ENCODE data around the gene BABAM2. TPM values are rescaled to one million over a fixed set of nuclear protein-coding genes. Genes with fewer than 3 reads are reported as not detected.

BABAM2 gene
- total RNA-seq, 2 experiments from 2014 or later = 66.8 to 68.4 TPM

DNA sequence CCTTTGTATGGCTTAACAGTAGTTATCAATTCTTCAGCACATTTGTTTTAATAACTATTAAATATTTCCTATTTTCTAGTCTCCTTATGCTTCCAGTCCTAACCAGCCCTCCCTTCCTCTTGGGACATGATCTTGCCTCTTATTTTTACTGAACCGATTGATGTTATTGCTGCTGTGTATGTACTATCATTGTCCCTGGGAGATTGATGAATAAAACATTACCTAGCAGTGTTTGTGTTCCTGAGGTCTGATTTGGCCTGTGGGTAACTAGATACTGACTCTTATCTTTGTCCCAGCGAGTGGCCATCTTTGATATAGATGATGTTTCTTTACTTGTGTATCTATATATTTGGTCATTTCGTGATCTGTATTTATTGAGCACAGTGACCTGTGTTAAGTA lies 192.9 kb downstream of the BABAM2 start:
- TF ChIP-seq, protein P1, sequence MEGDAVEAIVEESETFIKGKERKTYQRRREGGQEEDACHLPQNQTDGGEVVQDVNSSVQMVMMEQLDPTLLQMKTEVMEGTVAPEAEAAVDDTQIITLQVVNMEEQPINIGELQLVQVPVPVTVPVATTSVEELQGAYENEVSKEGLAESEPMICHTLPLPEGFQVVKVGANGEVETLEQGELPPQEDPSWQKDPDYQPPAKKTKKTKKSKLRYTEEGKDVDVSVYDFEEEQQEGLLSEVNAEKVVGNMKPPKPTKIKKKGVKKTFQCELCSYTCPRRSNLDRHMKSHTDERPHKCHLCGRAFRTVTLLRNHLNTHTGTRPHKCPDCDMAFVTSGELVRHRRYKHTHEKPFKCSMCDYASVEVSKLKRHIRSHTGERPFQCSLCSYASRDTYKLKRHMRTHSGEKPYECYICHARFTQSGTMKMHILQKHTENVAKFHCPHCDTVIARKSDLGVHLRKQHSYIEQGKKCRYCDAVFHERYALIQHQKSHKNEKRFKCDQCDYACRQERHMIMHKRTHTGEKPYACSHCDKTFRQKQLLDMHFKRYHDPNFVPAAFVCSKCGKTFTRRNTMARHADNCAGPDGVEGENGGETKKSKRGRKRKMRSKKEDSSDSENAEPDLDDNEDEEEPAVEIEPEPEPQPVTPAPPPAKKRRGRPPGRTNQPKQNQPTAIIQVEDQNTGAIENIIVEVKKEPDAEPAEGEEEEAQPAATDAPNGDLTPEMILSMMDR (IDR thresholded peaks at IDR 0.05) = no peak
- H3K4me1 Mint-ChIP-seq (ENCODE audit: low read depth) = peaks cover 18% of the 10 kb centered on the region
- CTCF ChIA-PET = no interaction called here
- no peaks in the 10 kb centered on the region for H3K36me3 Mint-ChIP-seq (ENCODE audit: low read depth)
- H3K9me3 Mint-ChIP-seq = no peaks in the 10 kb centered on the region
- DNase-seq (no peak), ATAC-seq (no peak)
- no peak overlapping the region for H3K4me3 Mint-ChIP-seq
- no peaks in the 10 kb centered on the region for H3K27me3 Mint-ChIP-seq
- intact Hi-C loops (cut with micrococcal nuclease) = no loop called here
- POLR2A ChIA-PET = interaction anchor here (0.6 kb wide), 1 partner anchor 49 kb away, joined by 3 read pairs; no protein-coding TSS in a partner anchor
- H3K27ac Mint-ChIP-seq = no peak overlapping the region

DNA sequence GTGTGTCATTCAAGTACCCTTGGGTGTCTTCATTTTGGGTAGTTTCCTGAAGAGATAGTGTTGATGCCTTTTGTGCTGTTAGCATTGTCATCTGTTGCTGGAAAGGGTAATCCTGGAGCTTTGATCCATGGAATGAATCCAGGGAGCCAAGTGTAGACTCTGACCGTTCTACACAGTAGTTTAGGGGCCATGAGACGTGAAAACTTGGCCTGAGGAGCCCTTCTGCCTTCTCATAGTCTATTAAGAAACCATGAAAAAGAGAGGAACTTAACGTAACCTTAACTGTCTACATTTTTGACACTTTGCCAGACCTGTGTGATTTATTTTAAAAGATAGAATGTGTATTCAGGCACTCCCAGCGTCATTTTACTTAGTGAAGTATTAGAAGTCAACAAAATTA lies 194.0 kb downstream of the BABAM2 start:
- ATAC-seq = no peak
- H3K4me1 Mint-ChIP-seq (ENCODE audit: low read depth) = peaks cover 18% of the 10 kb centered on the region
- H3K9me3 Mint-ChIP-seq = no peaks in the 10 kb centered on the region
- TF ChIP-seq, protein P1 (IDR thresholded peaks at IDR 0.05) = no peak
- H3K27me3 Mint-ChIP-seq = no peaks in the 10 kb centered on the region
- CTCF ChIA-PET = no interaction called here
- H3K4me3 Mint-ChIP-seq = no peak overlapping the region
- no peak overlapping the region for H3K27ac Mint-ChIP-seq
- no peak for DNase-seq
- H3K36me3 Mint-ChIP-seq (ENCODE audit: low read depth) = no peaks in the 10 kb centered on the region
- POLR2A ChIA-PET = no interaction called here
- intact Hi-C loops (cut with micrococcal nuclease) = no loop called here

DNA sequence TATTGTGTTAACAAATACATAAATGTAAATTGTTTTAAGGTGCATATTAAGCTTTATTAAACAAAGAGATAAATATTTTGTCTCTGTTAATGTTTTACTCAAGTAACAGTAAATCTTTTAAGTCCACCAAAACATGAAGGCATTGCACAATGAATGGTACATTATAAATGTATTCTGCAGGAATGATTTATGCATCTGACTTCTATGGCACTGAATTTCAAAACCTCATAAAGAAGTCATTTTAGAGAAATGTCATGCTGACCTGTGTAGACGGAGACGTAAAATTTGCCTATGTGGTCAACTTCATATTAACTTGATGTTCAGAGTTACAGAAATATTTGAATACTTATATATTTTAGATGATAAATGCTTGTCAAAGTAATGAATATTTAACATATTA lies 194.7 kb downstream of the BABAM2 start:
- DNase-seq (no peak), ATAC-seq (no peak)
- ChIA-PET POLR2A (no interaction called here), CTCF (no interaction called here)
- H3K9me3 Mint-ChIP-seq = no peaks in the 10 kb centered on the region
- intact Hi-C loops (cut with micrococcal nuclease) = no loop called here
- no peaks in the 10 kb centered on the region for H3K27me3 Mint-ChIP-seq
- H3K4me3 Mint-ChIP-seq = no peak overlapping the region
- H3K27ac Mint-ChIP-seq = no peak overlapping the region
- peaks cover 18% of the 10 kb centered on the region for H3K4me1 Mint-ChIP-seq (ENCODE audit: low read depth)
- no peaks in the 10 kb centered on the region for H3K36me3 Mint-ChIP-seq (ENCODE audit: low read depth)
- TF ChIP-seq, protein P1 (IDR thresholded peaks at IDR 0.05) = no peak

DNA sequence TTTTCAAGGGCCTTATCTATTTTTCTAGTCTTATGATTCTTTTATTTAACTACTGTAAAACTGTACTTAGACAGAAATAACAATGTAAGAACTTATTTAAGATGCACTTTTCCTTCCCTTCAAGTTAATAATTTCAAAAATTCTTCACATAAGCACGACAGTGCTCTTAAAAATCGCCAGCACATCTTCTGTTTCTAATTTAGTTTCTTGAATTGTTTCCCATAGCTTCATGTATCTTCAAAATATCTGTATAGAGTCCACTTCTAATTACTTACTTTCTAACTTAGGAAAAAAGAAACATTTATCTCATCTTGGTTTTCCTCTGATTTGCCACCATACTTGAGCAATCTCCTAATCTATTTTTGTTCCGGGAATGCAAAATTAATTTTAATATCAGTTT lies 196.1 kb downstream of the BABAM2 start:
- ATAC-seq (no peak), DNase-seq (no peak)
- CTCF ChIA-PET = no interaction called here
- no peak overlapping the region for H3K27ac Mint-ChIP-seq
- TF ChIP-seq, protein P1 (IDR thresholded peaks at IDR 0.05) = no peak
- no peak overlapping the region for H3K4me3 Mint-ChIP-seq
- POLR2A ChIA-PET = interaction anchor here (0.6 kb wide), 1 partner anchor 255 kb away, joined by 4 read pairs; no protein-coding TSS in a partner anchor
- H3K9me3 Mint-ChIP-seq = no peaks in the 10 kb centered on the region
- H3K4me1 Mint-ChIP-seq (ENCODE audit: low read depth) = peaks cover 6% of the 10 kb centered on the region
- H3K27me3 Mint-ChIP-seq = no peaks in the 10 kb centered on the region
- no peaks in the 10 kb centered on the region for H3K36me3 Mint-ChIP-seq (ENCODE audit: low read depth)
- intact Hi-C loops (cut with micrococcal nuclease) = no loop called here

DNA sequence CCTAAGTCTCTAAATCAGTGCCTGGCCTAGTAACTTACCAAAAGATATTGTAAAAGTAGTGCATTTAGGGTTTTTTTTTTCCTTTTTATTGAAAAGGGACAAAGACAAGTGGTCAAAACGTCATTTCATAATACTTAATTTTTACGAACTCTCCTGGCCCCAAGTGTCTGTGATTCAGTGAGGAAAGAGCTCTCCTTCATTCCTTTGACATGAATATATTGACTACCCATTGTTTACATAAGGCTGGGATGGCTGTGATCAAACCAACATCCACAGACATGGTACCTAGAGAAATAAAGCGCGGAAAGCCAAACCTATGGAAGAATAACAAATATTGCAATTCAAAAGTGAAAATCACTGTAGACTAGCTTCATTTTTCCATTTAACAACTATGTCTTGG lies 198.4 kb downstream of the BABAM2 start:
- CTCF ChIA-PET = interaction anchor here (1.1 kb wide), 1 partner anchor 9 kb away, joined by 3 read pairs; no protein-coding TSS in a partner anchor
- intact Hi-C loops (cut with micrococcal nuclease) = no loop called here
- DNase-seq = no peak
- H3K27me3 Mint-ChIP-seq = no peaks in the 10 kb centered on the region
- no peaks in the 10 kb centered on the region for H3K4me1 Mint-ChIP-seq (ENCODE audit: low read depth)
- no peaks in the 10 kb centered on the region for H3K9me3 Mint-ChIP-seq
- no peaks in the 10 kb centered on the region for H3K36me3 Mint-ChIP-seq (ENCODE audit: low read depth)
- H3K27ac Mint-ChIP-seq = no peak overlapping the region
- no peak for ATAC-seq
- no peak overlapping the region for H3K4me3 Mint-ChIP-seq
- POLR2A ChIA-PET = no interaction called here
- TF ChIP-seq, protein P1 (IDR thresholded peaks at IDR 0.05) = no peak
